CD4-positive, alpha-beta memory T cell (primary cell): ENCODE data around the gene P2RY12. TPM values are rescaled to one million over a fixed set of nuclear protein-coding genes. Genes with fewer than 3 reads are reported as not detected.

Experiments used
- CTCF ChIA-PET: fragments of 350-600 bp; sonication (Branson Sonifier 250); formaldehyde crosslinking; loops from one replicate; lab custom pipeline; 2021; ENCODE audit warnings: inconsistent platforms; ENCODE audit not compliant: partially characterized antibody; lab: Charles Lee
- POLR2A ChIA-PET: fragments of 350-600 bp; sonication (Branson Sonifier 250); formaldehyde crosslinking; loops from one replicate; lab custom pipeline; 2021; ENCODE audit not compliant: partially characterized antibody; lab: Charles Lee
- DNase-seq, 5 donors: peaks; one replicate each; pipeline versions ENCODE4 v3.0.0 to v3.0.0-alpha.2; 2020 to 2022; ENCODE audit warnings: mixed read lengths in 1 of 5
- H3K27ac ChIP-seq: one replicate; pipeline ENCODE4 v1.7.0; 2013; ENCODE audit warnings: low read depth, low read length
- H3K27me3 ChIP-seq: 2 replicates; pipeline ENCODE4 v1.7.0; 2013; ENCODE audit warnings: mild to moderate bottlenecking, low read length, moderate library complexity; ENCODE audit not compliant: insufficient read depth
- H3K36me3 ChIP-seq: 2 replicates; pipeline ENCODE4 v1.7.0; 2013; ENCODE audit warnings: mild to moderate bottlenecking, low read length, moderate library complexity; ENCODE audit not compliant: insufficient read depth
- H3K4me1 ChIP-seq: 2 replicates; pipeline ENCODE4 v1.7.0; 2013; ENCODE audit warnings: mild to moderate bottlenecking, low read length, moderate library complexity; ENCODE audit not compliant: insufficient read depth
- H3K4me3 ChIP-seq, 2 donors: one replicate each; pipeline ENCODE4 v1.7.0; 2013; ENCODE audit warnings: low read length in 2 of 2, mild to moderate bottlenecking in 1 of 2
- H3K9me3 ChIP-seq, 2 donors: one replicate each; pipeline ENCODE4 v1.7.0; 2013; ENCODE audit warnings: low read length in 2 of 2, control low read depth in 1 of 2; ENCODE audit not compliant: control insufficient read depth in 1 of 2
- H3K27ac Mint-ChIP-seq, 7 donors: one replicate each; pipeline ENCODE4 v1.8.0; 2020 to 2021; ENCODE audit warnings: mixed read lengths in 7 of 7, mild to moderate bottlenecking in 6 of 7, inconsistent platforms in 3 of 7, moderate library complexity in 3 of 7
- H3K27me3 Mint-ChIP-seq, 2 donors: one replicate each; pipeline ENCODE4 v1.8.0; 2020 to 2021; ENCODE audit warnings: mixed read lengths in 2 of 2
- H3K36me3 Mint-ChIP-seq, 2 donors: one replicate each; pipeline ENCODE4 v1.8.0; 2020 to 2021; ENCODE audit warnings: mixed read lengths in 2 of 2, inconsistent platforms in 1 of 2, mild to moderate bottlenecking in 1 of 2
- H3K4me1 Mint-ChIP-seq, 4 donors: one replicate each; pipeline ENCODE4 v1.8.0; 2020 to 2021; ENCODE audit warnings: mixed read lengths in 4 of 4, mild to moderate bottlenecking in 1 of 4
- H3K4me3 Mint-ChIP-seq, 8 donors: one replicate each; pipeline ENCODE4 v1.8.0; 2020 to 2021; ENCODE audit warnings: mixed read lengths in 8 of 8, mild to moderate bottlenecking in 7 of 8, moderate library complexity in 6 of 8, inconsistent platforms in 3 of 8
- H3K9me3 Mint-ChIP-seq, 8 donors: one replicate each; pipeline ENCODE4 v1.8.0; 2020 to 2021; ENCODE audit warnings: mixed read lengths in 8 of 8, mild to moderate bottlenecking in 5 of 8, inconsistent platforms in 3 of 8, moderate library complexity in 1 of 8
- intact Hi-C: fragments of 100-400 bp; cut with micrococcal nuclease; formaldehyde crosslinking; loops from one replicate; pipeline ENCODE4 v1.15.1; 2023
- polyA plus RNA-seq, 2 donors: library from polyadenylated mRNA; unstranded; fragments of 300-500 nt; fragmentation: Illumina TruSeq; gene quantifications; one replicate each; pipeline ENCODE4 v1.2.3, GENCODE V29; 2021
- total RNA-seq, 2 experiments: library from RNA; stranded (reverse); gene quantifications; one replicate each; pipeline ENCODE4 v1.2.3, GENCODE V29; 2021

The P2RY12 gene
- total and polyA plus RNA-seq, 4 experiments from 2014 or later = not detected

DNA sequence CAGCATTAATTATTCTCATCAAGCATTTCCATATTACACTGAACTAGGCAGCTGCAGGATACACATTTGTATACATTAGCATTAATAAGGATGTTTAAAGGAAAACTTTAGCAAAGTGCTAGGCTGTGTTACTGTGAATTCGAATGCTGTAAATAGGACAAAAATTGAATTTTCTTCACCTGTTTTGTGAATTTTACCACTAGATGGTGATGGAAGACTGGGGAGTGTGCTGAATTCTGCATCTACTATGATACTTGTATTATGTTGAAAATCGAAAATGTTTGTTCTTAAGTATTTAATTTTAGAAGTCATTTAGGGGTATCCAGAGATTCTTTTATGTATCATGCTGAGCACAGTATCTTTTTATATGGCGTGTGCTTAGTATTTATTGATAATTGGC lies 93.9 kb downstream of the P2RY12 start:
- Mint-ChIP-seq H3K27ac (no peak overlapping the region), H3K4me3 (no peak overlapping the region), H3K27me3 (peaks cover 2 to 9% of the 10 kb centered on the region in 2 donors), H3K4me1 (no peaks in the 10 kb centered on the region), H3K9me3 (peaks cover 0 to 3% (median 0%) of the 10 kb centered on the region in 8 donors), H3K36me3 (no peaks in the 10 kb centered on the region)
- Histone ChIP-seq H3K27me3 (no peaks in the 10 kb centered on the region), H3K4me3 (no peak overlapping the region), H3K36me3 (no peaks in the 10 kb centered on the region), H3K4me1 (no peaks in the 10 kb centered on the region), H3K27ac (no peak overlapping the region), H3K9me3 (no peaks in the 10 kb centered on the region)
- no peak for DNase-seq
- intact Hi-C loops = loop anchor here (5.0 kb wide), 1 partner anchor 37 kb away; the partner anchor contains the start of gene P2RY13
- CTCF ChIA-PET = interaction anchor here (3.0 kb wide), 1 partner anchor 123 kb away, joined by 15 read pairs; no protein-coding TSS in a partner anchor
- POLR2A ChIA-PET = no interaction called here

DNA sequence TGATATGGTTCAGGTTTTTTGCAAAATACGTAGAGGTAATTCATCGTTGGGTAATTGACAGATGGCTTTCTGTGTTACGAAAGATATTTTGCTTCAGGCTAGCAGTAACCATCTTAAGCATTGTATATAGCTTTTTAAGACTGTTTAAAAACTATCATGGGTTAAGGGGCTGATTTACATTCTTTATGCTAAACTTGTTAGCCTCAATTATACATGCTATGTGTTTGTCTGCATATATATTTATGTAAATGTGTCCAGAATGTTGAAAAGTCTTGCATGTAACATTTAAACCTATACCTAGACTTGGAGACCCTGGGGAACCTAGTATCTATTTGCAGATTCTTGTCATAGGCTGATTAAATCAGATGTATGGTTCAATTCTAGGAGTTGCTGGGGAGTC lies 95.1 kb downstream of the P2RY12 start:
- H3K9me3 Mint-ChIP-seq = peaks cover 0 to 3% (median 0%) of the 10 kb centered on the region in 8 donors
- no peaks in the 10 kb centered on the region for H3K9me3 ChIP-seq
- no peaks in the 10 kb centered on the region for H3K27me3 ChIP-seq
- peaks cover 2 to 4% of the 10 kb centered on the region in 2 donors for H3K27me3 Mint-ChIP-seq
- no peak for DNase-seq
- no peak overlapping the region for H3K4me3 Mint-ChIP-seq
- POLR2A ChIA-PET = no interaction called here
- no peak overlapping the region for H3K27ac ChIP-seq
- no peak overlapping the region for H3K4me3 ChIP-seq
- no peak overlapping the region for H3K27ac Mint-ChIP-seq
- no peaks in the 10 kb centered on the region for H3K36me3 ChIP-seq
- CTCF ChIA-PET = interaction anchor here (2.0 to 6.6 kb wide), 2 partner anchors 11 to 121 kb away, joined by 6 to 88 read pairs; partner anchors contain the start of gene P2RY14
- intact Hi-C loops = loop anchor here (10.0 kb wide), 1 partner anchor 625 kb away; no protein-coding TSS in a partner anchor
- H3K36me3 Mint-ChIP-seq = no peaks in the 10 kb centered on the region
- H3K4me1 ChIP-seq = peaks cover 2% of the 10 kb centered on the region
- no peaks in the 10 kb centered on the region for H3K4me1 Mint-ChIP-seq

Other genes with a start within 250 kb of the P2RY12 start
- gene GPR171, start 181.5 kb downstream of the P2RY12 start, total RNA-seq = 100 to 1,000 TPM; 116 to 129 TPM
- 100 to 1,000 TPM; 123 to 156 TPM for gene GPR171, start 181.5 kb downstream of the P2RY12 start, polyA plus RNA-seq
- 1 to 10 TPM in 1 of 2 experiments, under 1 TPM in 1; 0.94 to 1.3 TPM for gene P2RY14, start 106.2 kb downstream of the P2RY12 start, total RNA-seq
- gene P2RY14, start 106.2 kb downstream of the P2RY12 start, polyA plus RNA-seq = 1 to 10 TPM in 1 of 2 donors, under 1 TPM in 1; 0.36 to 1.2 TPM
- gene GPR87, start 67.9 kb downstream of the P2RY12 start, total RNA-seq = not detected
- gene GPR87, start 67.9 kb downstream of the P2RY12 start, polyA plus RNA-seq = not detected
- not detected for gene P2RY13, start 55.2 kb downstream of the P2RY12 start, total RNA-seq
- not detected for gene P2RY13, start 55.2 kb downstream of the P2RY12 start, polyA plus RNA-seq
- not detected for gene IGSF10, start 76.3 kb upstream of the P2RY12 start, total RNA-seq
- gene IGSF10, start 76.3 kb upstream of the P2RY12 start, polyA plus RNA-seq = not detected